ENCODE measurements around the gene OR2V1. TPM values are rescaled to one million over a fixed set of nuclear protein-coding genes. Genes with fewer than 3 reads are reported as not detected.

The OR2V1 gene
- total RNA-seq, 6 experiments from 2014 or later = not detected

DNA sequence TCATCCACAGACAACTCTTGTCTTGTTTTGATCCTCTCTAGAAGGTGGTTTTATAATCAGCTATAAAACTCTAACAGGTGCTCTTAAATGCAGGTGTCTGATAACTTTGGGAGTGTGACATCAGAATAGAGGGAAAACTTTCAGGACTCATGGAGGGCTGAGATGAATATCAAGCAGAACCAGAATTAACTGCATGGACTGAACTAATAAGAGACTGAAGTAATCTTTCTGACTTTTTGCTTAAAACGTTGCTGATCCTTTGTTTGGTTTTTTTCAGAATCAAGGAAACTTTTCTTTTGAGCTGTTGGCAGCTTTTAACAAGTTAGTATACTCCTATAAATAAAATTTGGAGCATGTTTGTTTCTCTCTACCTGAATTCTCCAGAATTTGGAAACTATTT lies 14.2 kb upstream of the OR2V1 start:
- 13% methylated on average over 1 of the region's 1 CpG for WGBS (ENCODE audit: insufficient coverage, low coverage, low lambda C conversion rate, missing lambda C conversion rate)
- no peak overlapping the region for H3K27ac ChIP-seq
- ATAC-seq (no peak), DNase-seq (no peak)
- H3K4me1 ChIP-seq = no peaks in the 10 kb centered on the region
- H3K4me3 ChIP-seq = no peak overlapping the region
- no peaks in the 10 kb centered on the region for H3K36me3 ChIP-seq
- TF ChIP-seq POLR2A (IDR thresholded peaks at IDR 0.05) = no peak
- TF ChIP-seq, protein P1, sequence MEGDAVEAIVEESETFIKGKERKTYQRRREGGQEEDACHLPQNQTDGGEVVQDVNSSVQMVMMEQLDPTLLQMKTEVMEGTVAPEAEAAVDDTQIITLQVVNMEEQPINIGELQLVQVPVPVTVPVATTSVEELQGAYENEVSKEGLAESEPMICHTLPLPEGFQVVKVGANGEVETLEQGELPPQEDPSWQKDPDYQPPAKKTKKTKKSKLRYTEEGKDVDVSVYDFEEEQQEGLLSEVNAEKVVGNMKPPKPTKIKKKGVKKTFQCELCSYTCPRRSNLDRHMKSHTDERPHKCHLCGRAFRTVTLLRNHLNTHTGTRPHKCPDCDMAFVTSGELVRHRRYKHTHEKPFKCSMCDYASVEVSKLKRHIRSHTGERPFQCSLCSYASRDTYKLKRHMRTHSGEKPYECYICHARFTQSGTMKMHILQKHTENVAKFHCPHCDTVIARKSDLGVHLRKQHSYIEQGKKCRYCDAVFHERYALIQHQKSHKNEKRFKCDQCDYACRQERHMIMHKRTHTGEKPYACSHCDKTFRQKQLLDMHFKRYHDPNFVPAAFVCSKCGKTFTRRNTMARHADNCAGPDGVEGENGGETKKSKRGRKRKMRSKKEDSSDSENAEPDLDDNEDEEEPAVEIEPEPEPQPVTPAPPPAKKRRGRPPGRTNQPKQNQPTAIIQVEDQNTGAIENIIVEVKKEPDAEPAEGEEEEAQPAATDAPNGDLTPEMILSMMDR (IDR thresholded peaks at IDR 0.05) = no peak
- intact Hi-C loops (cut with DNase I) = no loop called here
- no peaks in the 10 kb centered on the region for H3K9me3 ChIP-seq
- no peaks in the 10 kb centered on the region for H3K27me3 ChIP-seq

GRCh38 chr5:181142054-181142453 lies 11.1 kb upstream of the OR2V1 start:
- ATAC-seq (no peak), DNase-seq (no peak)
- no peaks in the 10 kb centered on the region for H3K36me3 ChIP-seq
- intact Hi-C loops (cut with DNase I) = no loop called here
- WGBS (ENCODE audit: insufficient coverage, low coverage, low lambda C conversion rate, missing lambda C conversion rate) = 60% methylated on average over 3 of the region's 7 CpGs
- no peaks in the 10 kb centered on the region for H3K4me1 ChIP-seq
- TF ChIP-seq POLR2A (IDR thresholded peaks at IDR 0.05) = no peak
- TF ChIP-seq, protein P1 (IDR thresholded peaks at IDR 0.05) = no peak
- H3K9me3 ChIP-seq = no peaks in the 10 kb centered on the region
- no peak overlapping the region for H3K4me3 ChIP-seq
- no peaks in the 10 kb centered on the region for H3K27me3 ChIP-seq
- no peak overlapping the region for H3K27ac ChIP-seq

DNA sequence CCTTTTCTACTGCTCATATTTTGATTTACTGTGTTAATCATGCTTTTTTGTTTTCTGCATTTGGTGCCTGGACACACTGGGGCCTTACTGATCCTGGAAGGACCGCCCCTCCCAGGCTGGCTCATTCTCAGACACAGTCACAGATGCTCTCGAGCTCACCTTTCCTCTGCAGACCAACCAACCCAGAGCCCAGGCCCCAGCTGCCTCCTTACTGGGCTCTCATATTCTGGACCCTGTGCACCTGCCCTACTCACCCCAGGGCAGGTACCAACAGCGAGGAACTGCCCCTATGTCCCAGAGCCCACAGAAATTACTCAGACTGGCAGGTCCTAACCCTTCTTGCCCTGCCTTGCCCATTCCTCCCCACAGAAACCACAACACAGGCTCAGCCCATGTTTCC lies 9.8 kb upstream of the OR2V1 start:
- TF ChIP-seq POLR2A (IDR thresholded peaks at IDR 0.05) = no peak
- TF ChIP-seq, protein P1 (IDR thresholded peaks at IDR 0.05) = no peak
- H3K9me3 ChIP-seq = no peaks in the 10 kb centered on the region
- no peak overlapping the region for H3K4me3 ChIP-seq
- no peaks in the 10 kb centered on the region for H3K4me1 ChIP-seq
- H3K27me3 ChIP-seq = no peaks in the 10 kb centered on the region
- DNase-seq (no peak), ATAC-seq (no peak)
- no peaks in the 10 kb centered on the region for H3K36me3 ChIP-seq
- WGBS (ENCODE audit: insufficient coverage, low coverage, low lambda C conversion rate, missing lambda C conversion rate) = 29% methylated on average over 1 of the region's 3 CpGs
- H3K27ac ChIP-seq = no peak overlapping the region
- intact Hi-C loops (cut with DNase I) = no loop called here

- TF ChIP-seq POLR2A (IDR thresholded peaks at IDR 0.05) = no peak
- TF ChIP-seq, protein P1 (IDR thresholded peaks at IDR 0.05) = no peak
- DNase-seq (no peak), ATAC-seq (peak in 1 of 4 donors; percentile 19)
- intact Hi-C loops (cut with DNase I) = no loop called here
- Histone ChIP-seq H3K9me3 (no peaks in the 10 kb centered on the region), H3K4me1 (peaks cover 0 to 14% (median 0%) of the 10 kb centered on the region in 4 donors), H3K4me3 (no peak overlapping the region), H3K27me3 (no peaks in the 10 kb centered on the region), H3K27ac (no peak overlapping the region), H3K36me3 (no peaks in the 10 kb centered on the region)
- 13% methylated on average over 5 of the region's 5 CpGs for WGBS (ENCODE audit: insufficient coverage, low coverage, low lambda C conversion rate, missing lambda C conversion rate)
Observed at GRCh38 chr5:181138258-181138657, 7.3 kb upstream of the OR2V1 start.
